ENCODE measurements around the gene KRTAP29-1. TPM values are rescaled to one million over a fixed set of nuclear protein-coding genes. Genes with fewer than 3 reads are reported as not detected.

The KRTAP29-1 gene
- total RNA-seq, 4 donors from 2014 or later = 2.5 TPM; not detected in 3

- DNase-seq (ENCODE audit: low spot score in 2 of 2) = no peak
- H3K4me3 ChIP-seq (ENCODE audit: low read depth, poor library complexity, severe bottlenecking) = no peak overlapping the region
- TF ChIP-seq POLR2A (IDR thresholded peaks at IDR 0.05) (no peak), CTCF (IDR thresholded peaks at IDR 0.05) (no peak)
- WGBS, 2 donors = 93 to 96% methylated on average over 20 of the region's 20 CpGs
- intact Hi-C loops (cut with DNase I; ENCODE audit: low total_unique reads) = no loop called here
Measured at GRCh38 chr17:41298458-41299135, 4.1 kb downstream of the KRTAP29-1 start.

- no peak for DNase-seq (ENCODE audit: low spot score in 2 of 2)
- WGBS, 2 donors = 19 to 23% methylated on average over 1 of the region's 1 CpG
- TF ChIP-seq CTCF (IDR thresholded peaks at IDR 0.05) (no peak), POLR2A (IDR thresholded peaks at IDR 0.05) (no peak)
- H3K4me3 ChIP-seq (ENCODE audit: low read depth, poor library complexity, severe bottlenecking) = no peak overlapping the region
- intact Hi-C loops (cut with DNase I; ENCODE audit: low total_unique reads) = no loop called here
Measured at GRCh38 chr17:41296846-41297245, 5.8 kb downstream of the KRTAP29-1 start.

GRCh38 chr17:41294016-41294415 lies 8.6 kb downstream of the KRTAP29-1 start:
- intact Hi-C loops (cut with DNase I; ENCODE audit: low total_unique reads) = no loop called here
- DNase-seq (ENCODE audit: low spot score in 2 of 2) = no peak
- 44 to 47% methylated on average over 1 of the region's 1 CpG for WGBS, 2 donors
- TF ChIP-seq POLR2A (IDR thresholded peaks at IDR 0.05) (no peak), CTCF (IDR thresholded peaks at IDR 0.05) (no peak)
- no peak overlapping the region for H3K4me3 ChIP-seq (ENCODE audit: low read depth, poor library complexity, severe bottlenecking)

GRCh38 chr17:41287050-41287449 lies 15.6 kb downstream of the KRTAP29-1 start:
- TF ChIP-seq CTCF (IDR thresholded peaks at IDR 0.05) (no peak), POLR2A (IDR thresholded peaks at IDR 0.05) (no peak)
- DNase-seq (ENCODE audit: low spot score in 2 of 2) = no peak
- WGBS, 2 donors = 88 to 90% methylated on average over 3 of the region's 3 CpGs
- intact Hi-C loops (cut with DNase I; ENCODE audit: low total_unique reads) = no loop called here
- H3K4me3 ChIP-seq (ENCODE audit: low read depth, poor library complexity, severe bottlenecking) = no peak overlapping the region

GRCh38 chr17:41284546-41284945 lies 18.1 kb downstream of the KRTAP29-1 start:
- intact Hi-C loops (cut with DNase I; ENCODE audit: low total_unique reads) = no loop called here

More at GRCh38 chr17:41284546-41284945, 18.1 kb downstream of the KRTAP29-1 start:
- no peak for TF ChIP-seq POLR2A (IDR thresholded peaks at IDR 0.05)
- no peak for TF ChIP-seq CTCF (IDR thresholded peaks at IDR 0.05)
- H3K4me3 ChIP-seq (ENCODE audit: low read depth, poor library complexity, severe bottlenecking) = no peak overlapping the region
- no peak for DNase-seq (ENCODE audit: low spot score in 2 of 2)
- WGBS, 2 donors = 35 to 55% methylated on average over 2 of the region's 2 CpGs
